Measurements from ENCODE around the gene KIF20B.

Gene KIF20B, protein sequence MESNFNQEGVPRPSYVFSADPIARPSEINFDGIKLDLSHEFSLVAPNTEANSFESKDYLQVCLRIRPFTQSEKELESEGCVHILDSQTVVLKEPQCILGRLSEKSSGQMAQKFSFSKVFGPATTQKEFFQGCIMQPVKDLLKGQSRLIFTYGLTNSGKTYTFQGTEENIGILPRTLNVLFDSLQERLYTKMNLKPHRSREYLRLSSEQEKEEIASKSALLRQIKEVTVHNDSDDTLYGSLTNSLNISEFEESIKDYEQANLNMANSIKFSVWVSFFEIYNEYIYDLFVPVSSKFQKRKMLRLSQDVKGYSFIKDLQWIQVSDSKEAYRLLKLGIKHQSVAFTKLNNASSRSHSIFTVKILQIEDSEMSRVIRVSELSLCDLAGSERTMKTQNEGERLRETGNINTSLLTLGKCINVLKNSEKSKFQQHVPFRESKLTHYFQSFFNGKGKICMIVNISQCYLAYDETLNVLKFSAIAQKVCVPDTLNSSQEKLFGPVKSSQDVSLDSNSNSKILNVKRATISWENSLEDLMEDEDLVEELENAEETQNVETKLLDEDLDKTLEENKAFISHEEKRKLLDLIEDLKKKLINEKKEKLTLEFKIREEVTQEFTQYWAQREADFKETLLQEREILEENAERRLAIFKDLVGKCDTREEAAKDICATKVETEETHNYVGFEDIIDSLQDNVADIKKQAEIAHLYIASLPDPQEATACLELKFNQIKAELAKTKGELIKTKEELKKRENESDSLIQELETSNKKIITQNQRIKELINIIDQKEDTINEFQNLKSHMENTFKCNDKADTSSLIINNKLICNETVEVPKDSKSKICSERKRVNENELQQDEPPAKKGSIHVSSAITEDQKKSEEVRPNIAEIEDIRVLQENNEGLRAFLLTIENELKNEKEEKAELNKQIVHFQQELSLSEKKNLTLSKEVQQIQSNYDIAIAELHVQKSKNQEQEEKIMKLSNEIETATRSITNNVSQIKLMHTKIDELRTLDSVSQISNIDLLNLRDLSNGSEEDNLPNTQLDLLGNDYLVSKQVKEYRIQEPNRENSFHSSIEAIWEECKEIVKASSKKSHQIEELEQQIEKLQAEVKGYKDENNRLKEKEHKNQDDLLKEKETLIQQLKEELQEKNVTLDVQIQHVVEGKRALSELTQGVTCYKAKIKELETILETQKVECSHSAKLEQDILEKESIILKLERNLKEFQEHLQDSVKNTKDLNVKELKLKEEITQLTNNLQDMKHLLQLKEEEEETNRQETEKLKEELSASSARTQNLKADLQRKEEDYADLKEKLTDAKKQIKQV (N-terminal part only)

DNA sequence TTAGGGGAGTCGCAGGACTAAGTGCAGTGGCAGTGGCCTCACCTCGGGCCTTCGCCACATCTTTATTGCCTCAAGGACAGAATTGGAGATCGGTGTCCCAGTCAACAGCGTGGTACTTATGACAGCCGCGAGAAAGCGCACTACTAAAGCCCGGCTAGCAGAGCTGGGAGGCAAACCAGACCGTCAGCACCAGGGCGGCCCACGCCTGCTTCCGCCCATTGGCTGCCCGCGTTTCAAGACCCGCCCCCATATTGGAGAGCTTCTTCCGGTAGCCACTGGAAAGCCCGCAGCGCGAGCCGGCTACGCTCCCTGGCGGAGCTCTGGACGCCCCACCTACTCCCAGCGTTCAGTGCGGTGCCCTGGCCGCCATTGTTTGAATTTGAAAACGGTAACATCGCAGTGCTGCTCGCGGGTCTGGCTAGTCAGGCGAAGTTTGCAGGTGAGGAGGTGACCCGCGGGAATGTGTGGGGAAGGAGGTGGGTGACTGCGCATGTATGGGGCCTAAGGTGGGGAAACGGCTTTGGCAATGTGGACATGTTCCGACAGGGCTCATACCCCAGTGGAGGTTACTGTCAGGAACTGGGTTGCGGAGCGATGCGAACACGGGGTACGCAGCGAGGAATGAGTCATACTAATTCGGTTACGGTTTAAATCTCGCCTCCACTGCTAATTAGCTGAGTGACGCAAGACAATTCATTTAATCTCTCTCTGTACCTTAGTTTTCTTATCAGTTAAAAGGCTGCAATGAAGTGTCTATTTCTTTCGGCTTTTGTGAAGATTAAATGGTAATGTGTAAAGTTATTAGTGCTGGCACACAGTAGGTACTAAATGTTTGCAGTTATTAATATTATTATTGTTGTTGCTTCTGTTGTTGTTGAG, at the start of gene KIF20B:
Gene KIF20B (plus strand): TSS at position 349 of the 879 bp plus-strand sequence. CDS start 3,705 bp downstream, outside the sequence.
- DNase-seq (ENCODE audit: low read depth in 2 of 2): peak; percentile 87 to 88

DNA sequence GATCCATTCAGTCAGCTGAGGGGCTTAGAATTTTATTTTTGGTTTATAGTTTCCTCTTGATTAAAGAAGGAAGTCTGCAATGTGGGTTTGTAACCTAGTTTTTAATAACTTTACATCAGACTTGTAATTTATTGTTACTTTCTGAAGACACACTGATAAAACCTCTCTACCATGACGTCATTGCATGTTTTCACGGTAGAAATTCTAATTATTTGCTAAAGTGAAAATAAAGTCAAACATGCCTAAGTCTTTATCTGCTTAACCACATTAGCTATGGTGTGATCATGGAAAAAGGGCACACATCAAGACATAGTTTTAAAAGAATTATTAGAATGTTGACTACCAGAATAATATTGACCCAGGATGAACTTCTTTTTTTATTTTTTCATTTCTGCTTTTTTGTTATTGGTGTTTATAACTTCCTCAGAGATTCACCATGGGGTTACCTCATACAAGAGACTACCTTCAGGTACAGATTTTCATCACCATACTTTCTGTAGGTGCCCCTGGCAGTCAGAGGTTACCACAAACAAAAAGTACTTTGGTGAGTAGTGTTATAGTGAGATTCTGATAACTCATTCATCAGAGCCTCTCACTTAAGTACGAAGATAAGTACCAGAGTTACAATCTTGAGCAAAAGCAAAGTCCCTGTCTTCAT, 49.3 kb upstream of the KIF20B start:
- DNase-seq (ENCODE audit: low read depth in 2 of 2): no peak

DNA sequence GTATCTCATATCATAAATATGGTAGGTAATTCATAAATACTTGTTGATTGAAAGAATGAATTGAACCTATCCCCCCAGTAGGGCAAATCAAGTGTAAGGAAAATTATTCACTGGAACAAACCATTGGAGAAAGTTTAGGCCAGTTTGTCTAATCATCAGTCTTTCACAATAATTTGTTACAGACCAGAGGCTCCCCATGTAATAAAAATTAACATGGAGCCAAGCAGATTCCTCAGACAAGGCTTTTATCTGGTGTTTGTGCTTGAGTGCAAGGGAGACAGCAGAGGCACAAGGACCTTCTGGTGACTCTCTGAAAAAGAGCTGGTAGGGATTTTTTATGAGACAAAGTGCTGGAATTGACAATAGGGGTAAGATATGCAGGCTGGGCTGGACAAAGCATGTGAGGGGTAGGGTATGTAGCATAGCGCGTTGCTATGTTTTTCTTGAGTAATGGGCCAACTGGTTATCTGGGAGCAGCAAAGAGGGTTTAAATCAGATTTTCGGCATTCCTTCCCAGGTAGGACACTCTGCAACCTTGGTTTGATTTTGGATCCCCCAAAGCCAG, 48.5 kb upstream of the KIF20B start:
- DNase-seq (ENCODE audit: low read depth in 2 of 2): no peak

DNA sequence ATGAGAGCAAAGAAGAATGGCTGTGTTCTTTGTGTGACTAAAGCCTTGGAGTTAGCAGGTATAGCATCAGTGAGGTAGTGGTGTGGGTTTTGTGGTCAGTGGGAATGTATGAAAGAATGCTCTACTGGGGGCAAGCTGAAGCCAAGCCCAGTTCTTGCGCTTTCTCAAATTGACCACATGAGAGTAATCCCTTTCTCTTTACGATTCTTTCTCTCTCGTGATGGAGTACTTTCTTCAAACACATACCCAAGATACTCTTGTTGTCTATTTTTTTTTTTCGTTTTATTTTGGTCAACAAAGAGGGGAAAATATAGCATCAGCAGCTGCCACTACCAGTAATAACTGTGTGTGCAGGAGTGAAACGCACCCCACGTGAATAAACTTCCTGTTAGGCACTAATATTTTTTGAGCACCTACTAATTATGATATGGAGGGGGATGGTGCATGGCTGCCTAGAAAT, 48.0 kb upstream of the KIF20B start:
- peak; percentile 47 to 48 for DNase-seq (ENCODE audit: low read depth in 2 of 2)

DNA sequence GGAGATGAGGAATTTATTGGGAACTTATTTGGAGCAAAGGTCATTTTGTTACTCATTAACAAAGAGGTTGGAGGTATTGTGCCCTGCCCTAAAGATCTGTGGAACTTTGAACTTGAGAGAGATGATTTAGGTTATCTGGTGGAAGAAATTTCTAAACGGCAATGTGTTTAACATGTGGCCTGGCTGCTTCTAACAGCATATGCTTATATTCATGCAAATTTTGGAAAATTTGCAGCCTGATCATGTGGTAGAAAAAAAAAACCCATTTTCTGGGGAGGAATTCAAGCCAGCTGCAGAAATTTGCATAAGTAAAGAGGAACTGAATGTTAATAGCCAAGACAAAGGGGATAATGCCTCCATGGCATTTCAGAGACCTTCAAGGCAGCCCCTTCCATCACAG, 45.7 kb upstream of the KIF20B start:
- DNase-seq (ENCODE audit: low read depth in 2 of 2): no peak

DNA sequence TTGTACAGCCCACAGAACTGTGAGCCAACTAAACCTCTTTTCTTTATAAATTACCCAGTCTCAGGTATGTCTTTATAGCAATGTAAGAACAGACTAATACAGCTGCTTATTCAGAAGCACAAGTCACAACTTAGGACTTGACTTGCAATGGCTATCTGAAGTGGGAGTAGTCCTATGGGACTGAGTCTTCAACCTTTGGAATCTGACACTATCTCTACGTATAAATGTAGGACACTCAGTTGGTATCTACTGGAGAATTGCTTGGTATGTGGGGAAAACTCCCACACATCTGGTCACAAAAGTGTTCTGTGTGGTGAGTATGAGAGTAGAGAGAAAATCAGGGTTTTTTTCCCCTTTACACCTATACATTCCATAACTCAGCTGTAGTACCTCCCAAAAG, 44.1 kb upstream of the KIF20B start:
- DNase-seq (ENCODE audit: low read depth in 2 of 2): no peak

DNA sequence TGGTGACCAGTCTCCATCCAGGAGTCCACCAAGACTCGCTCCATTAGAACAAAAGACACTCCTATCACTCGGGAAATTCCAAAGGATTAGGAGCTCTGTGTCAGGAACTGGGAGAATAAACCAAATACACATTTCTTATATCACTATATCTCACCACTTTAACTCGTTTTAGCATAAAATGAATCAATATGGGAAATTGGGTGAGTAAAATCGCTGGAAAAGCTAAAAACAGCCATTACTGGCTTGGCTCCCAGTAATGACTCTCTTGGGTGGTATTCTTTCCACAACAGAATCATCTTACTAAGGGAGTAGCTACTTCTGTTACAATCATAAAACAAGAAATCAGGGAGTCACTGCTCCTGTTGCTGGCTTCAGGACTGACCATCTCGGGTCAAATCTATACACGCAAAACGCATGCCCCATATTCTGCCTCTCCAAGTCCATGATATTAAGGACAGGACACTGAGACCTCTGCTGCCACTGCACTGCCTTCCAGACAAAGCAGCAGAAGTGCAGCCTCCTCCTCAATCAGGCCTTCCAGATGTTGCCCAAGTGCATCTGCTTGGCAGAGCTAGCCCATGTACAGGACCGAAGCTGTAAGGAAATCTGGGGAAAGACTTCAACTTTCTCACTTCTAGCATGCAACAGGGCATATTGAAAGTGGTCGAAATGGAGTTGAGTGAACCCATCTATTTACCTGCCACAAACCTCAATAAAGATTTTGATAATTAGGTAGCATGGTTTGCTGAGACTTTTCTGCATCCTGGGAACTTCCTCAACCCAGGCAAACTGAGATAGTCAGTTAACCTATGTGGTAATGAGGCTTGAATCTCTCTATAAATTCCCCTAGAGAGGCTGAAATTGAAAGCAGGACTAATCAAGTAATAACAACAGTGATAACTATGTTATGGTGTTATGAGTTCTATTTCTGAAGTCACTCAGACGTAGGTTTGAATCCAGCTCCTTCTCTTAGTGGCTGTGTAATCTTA, 42.0 kb upstream of the KIF20B start:
- DNase-seq (ENCODE audit: low read depth in 2 of 2): peak; percentile 84 to 87

DNA sequence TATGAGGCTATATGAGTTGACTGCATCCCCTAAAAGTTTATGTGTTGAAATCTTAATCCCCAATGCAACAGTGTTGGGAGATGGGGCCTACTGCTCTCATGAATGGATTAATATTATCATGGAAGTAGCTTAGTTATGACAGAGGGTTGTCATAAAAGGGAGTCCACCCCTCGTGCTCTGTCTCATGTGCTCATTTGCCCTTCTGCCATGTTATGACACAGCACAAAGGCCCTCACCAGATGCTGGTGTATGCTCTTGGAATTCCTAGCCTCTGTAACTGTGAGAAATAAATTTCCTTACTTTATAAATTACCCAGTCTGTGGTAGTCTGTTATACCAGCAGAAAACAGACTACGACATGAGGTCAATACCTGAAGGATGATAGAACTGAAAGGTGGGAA, 38.8 kb upstream of the KIF20B start:
- no peak for DNase-seq (ENCODE audit: low read depth in 2 of 2)

DNA sequence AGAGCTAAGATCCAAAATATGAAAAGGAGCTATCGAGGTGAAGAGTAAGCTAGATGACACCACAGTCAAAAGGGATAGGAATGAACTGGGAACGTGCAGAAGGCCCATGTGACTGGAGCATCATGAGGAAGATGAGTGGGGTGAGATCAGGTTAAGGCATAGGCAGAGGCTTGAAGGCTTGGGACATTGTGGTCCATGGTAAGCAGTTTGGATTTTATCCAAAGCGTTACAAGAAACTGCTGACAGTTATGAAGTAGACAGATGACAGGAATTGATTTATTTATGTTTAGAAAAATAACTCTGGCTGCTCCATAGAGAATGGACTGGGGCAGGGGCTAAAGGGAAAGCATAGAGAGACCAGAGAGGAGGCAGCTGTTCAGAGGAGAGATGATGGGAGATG, 38.2 kb upstream of the KIF20B start:
- no peak for DNase-seq (ENCODE audit: low read depth in 2 of 2)

DNA sequence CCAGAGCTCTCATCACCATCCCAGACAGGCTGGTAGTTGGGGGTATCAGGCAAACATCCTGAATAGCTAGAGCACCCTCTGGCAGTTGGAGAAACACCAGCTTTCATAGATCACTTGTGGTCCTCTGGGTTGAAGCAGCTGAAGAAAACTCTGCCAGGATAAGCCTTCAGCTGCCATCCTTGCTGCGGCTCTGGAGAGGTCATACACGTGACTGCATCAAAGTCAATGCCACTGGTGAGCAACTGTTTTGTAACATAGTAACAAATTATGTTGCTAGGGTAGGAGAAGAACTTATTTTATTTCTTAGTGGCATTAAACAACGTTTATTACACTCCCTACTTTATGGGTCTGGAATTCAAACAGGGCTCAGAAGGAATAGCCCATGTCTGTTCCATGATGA, 37.2 kb upstream of the KIF20B start:
- no peak for DNase-seq (ENCODE audit: low read depth in 2 of 2)

DNA sequence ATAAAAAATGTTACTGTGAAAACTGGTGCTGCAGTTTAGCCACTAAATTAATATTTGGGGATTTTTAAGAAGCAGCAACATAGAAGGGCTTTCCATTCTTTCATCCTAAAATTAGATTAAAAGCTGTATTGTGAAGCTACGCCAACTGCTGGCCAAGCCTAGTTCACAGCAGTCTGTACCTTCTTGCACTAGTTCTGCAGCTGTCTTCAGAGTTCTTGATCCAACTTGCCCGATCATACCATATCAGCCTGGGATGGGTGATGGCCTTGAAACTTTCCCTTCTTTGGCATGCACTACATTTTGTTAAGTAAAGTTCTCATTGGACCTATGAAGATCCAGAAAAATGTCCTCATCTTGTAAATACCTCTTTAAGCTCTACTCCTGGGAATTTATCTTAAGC, 36.1 kb upstream of the KIF20B start:
- no peak for DNase-seq (ENCODE audit: low read depth in 2 of 2)

DNA sequence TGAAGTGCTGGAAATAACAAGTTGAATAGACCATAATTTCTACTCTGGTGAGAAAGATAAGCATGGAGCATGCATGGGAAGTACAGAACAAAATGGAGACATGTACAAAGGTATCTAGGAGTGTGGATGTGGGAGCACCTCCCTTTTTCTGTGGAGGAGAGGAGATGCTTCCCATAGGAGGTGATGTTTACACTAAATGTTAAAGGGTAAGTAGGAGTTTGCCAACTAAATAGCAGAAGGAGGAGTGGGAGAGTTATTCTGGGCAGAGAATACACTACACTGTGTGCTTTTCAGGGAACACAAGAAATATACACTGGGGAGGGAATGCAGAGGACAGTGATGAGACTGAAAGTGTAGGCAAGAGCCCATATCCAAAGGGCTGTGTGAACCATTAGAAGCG, 35.3 kb upstream of the KIF20B start:
- DNase-seq (ENCODE audit: low read depth in 2 of 2): no peak

DNA sequence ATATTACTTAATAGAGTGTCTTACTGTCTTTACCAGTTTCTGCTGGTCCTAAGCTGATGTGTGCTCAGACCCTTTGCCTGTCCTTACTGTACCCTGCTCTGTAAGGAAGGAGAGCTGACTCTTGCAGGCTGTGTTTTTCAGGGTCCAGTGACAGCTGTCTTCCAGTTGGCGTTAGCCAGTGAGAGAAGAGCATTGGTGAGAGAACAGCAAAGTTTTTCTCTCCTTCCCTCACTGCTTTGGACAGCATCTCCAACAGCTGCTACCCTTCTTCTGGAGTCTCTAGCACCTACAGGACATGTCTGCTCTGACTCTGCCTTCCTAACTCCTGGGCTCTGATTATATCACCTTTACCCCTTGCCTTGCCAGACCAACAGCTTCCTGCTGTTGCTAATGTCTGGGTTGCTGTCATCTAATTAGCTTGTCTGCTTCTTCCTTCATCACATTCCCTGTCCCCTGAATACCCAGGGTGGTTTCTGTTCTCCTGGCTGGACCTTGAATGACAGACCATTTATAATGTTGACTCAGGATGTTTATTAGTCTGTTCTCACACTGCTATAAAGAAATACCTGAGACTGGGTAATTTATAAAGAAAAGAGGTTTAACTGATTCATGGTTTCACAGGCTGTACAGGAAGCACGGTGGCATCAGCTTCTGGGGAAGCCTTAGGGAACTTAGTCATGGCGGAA, 32.9 kb upstream of the KIF20B start:
- no peak for DNase-seq (ENCODE audit: low read depth in 2 of 2)

DNA sequence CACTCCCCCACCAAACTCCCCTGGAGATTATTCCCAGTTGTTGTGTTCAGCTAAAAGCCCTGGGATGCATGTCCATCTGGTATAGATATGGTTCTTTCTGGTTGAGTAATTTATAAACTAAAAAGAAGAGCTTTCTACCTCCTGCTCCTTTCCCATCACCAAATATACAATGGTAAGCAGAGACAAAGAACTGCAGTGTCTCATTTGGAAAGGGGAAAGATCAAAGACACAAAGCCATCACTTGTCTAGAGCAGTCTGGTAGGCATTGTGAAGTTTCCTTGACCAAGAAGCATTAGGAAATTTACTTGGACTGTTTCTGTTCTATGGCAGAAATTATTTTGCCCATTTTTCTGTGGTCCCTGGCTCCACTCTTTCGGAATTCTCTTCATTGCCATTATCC, 31.4 kb upstream of the KIF20B start:
- no peak for DNase-seq (ENCODE audit: low read depth in 2 of 2)

DNA sequence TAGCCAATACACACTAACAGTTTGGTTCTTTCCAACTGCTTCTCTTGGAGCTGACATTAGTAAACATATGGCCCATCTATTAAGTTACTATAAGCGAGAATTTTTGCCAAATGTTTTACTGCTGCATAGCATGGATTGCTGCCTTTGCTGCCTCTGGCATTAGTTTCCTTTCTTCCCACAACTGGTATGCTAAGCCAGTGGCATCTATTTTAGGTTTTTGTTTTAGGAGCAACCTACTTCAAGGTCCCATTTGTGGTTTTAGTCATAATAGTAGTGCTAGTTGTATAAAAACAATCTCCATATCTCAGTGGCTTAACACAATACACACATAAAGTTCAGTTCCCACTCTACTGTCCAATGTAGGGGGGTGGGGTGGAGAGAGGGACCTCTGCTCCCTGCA, 30.5 kb upstream of the KIF20B start:
- DNase-seq (ENCODE audit: low read depth in 2 of 2): no peak

DNA sequence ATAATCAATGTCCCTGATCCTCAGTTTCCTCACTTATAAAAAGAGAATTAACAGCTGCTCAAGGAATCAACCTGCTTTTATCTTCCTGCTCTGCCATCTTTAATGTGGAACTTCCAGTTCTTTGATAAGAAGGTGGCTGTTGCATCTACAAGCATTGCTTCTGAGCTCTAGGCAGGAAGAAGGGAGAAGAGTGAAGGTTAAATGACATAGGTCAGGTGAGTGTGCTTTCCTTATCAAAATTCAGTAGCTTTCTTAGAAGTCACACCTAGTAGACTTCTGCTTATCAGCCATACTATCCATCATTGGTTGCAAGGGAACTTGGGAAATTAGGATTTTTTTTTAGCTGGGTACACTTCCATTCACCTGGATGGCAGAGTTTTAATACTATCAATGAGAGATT, 24.0 kb upstream of the KIF20B start:
- DNase-seq (ENCODE audit: low read depth in 2 of 2): no peak

DNA sequence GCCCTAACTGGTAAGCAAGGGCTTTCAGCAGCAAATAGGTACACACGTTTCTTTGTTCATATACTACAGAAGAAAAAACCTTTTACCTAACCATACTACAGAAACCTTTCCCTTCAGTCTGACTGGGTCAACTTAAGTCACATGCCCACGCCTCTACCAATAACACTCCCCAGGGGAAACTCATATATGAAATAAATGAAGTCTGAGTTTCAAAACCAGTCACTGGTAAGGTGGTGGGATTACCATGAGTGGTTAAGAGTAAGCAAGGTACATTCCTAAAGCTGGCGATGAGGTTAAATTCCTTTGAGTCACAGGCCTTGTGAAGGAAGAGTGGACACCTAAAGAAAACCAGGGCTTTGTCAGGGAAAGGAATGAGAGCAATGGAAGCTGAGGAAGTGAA, 21.4 kb upstream of the KIF20B start:
- no peak for DNase-seq (ENCODE audit: low read depth in 2 of 2)

DNA sequence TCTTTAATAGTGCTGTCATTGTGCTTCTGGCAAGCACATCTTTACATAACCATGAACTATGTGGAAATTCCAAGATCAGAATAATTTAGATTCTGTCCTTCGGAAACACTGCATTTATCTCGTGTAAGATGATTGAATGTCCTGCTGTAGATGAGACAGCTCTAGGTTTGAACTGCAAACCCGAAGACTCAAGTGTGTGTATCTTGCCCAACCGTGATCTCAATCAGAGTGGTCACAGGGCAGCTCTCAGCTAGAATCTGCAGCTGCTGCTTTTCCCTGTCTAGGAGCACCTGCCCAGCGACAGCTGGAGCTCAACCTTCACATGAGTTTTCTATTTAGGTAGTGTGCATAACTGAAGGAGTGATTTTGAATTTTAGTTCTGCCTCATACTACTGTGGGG, 17.5 kb upstream of the KIF20B start:
- no peak for DNase-seq (ENCODE audit: low read depth in 2 of 2)

Measured in fibroblast of skin of left biceps (primary cell).